Left lung (tissue), 10 donors: Measurements from ENCODE around the gene C8G. TPM values are rescaled to one million over a fixed set of nuclear protein-coding genes. Genes with fewer than 3 reads are reported as not detected.
A peak's percentile ranks its signal among the peaks of the same experiment; 100 is the strongest.

Source experiments
- ATAC-seq: fragments of 200-7000 bp; cut with Tn5 transposase; one replicate; pipeline ENCODE4 v1.9.1; 2020; ENCODE audit warnings: moderate library complexity
- DNase-seq, 4 donors: peaks; one replicate each; pipeline ENCODE4 v3.0.0-alpha.2; 2013 to 2020
- H3K27ac ChIP-seq, 2 donors: fragments of 200-600 bp; sonication (generic) in 1 of 2; one replicate each; pipeline versions ENCODE4 v1.5.0 to v1.8.0; 2020 to 2021
- H3K27me3 ChIP-seq, 2 donors: fragments of 200-600 bp; sonication (generic) in 1 of 2; one replicate each; pipeline versions ENCODE4 v1.5.0 to v1.8.0; 2020 to 2021
- H3K36me3 ChIP-seq, 2 donors: fragments of 200-600 bp; sonication (generic) in 1 of 2; one replicate each; pipeline versions ENCODE4 v1.5.0 to v1.8.0; 2020 to 2021
- H3K4me1 ChIP-seq, 2 donors: fragments of 200-600 bp; one replicate each; pipeline ENCODE4 v1.8.0; 2021
- H3K4me3 ChIP-seq, 2 donors: fragments of 200-600 bp; sonication (generic) in 1 of 2; one replicate each; pipeline versions ENCODE4 v1.5.0 to v1.8.0; 2020 to 2021; ENCODE audit warnings: mild to moderate bottlenecking in 1 of 2
- H3K9me3 ChIP-seq, 2 donors: fragments of 200-600 bp; sonication (generic) in 1 of 2; one replicate each; pipeline versions ENCODE4 v1.5.0 to v1.8.0; 2020 to 2021
- CTCF ChIP-seq, 2 donors: fragments of 200-600 bp; sonication (generic) in 1 of 2; IDR thresholded peaks; one replicate each; pipeline versions ENCODE4 v1.5.0 to v1.8.0; 2021; ENCODE audit warnings: antibody characterized with exemption in 2 of 2
- intact Hi-C, 2 donors: fragments of 100-400 bp; cut with DNase I; formaldehyde crosslinking; loops; one replicate each; pipeline versions ENCODE4 v1.11.2 to v1.14.2; 2022
- polyA plus RNA-seq, 6 donors: library from polyadenylated mRNA; unstranded; fragments of 120-200 nt; gene quantifications; one replicate each; pipeline ENCODE4 v1.2.1, GENCODE V29; 2013; ENCODE audit not compliant: insufficient read length in 6 of 6
- total RNA-seq, 2 donors: library from RNA; stranded (reverse); fragmentation: NEBNext Ultra II Directional; extraction: Animal tissue kit (Norgen Biotek cat#: 25700); gene quantifications; one replicate each; pipeline ENCODE4 v1.2.1, GENCODE V29; 2021
- donor health status: DM: no; HTN: yes; CAD: no.
- donor health status: DM: no; HTN: no; CAD: no.

C8G gene
- total and polyA plus RNA-seq, 8 donors, result 0.47 to 1.2 (median 0.85) TPM

GRCh38 chr9:136939996-136940525, 5.0 kb upstream of the C8G start:
- ATAC-seq (no peak), DNase-seq (peak in 1 of 4 donors; percentile 25)
- intact Hi-C loops, result loop anchor here in 1 of 2 donors (10.0 kb wide), 1 partner anchor 85 kb away; the partner anchor contains the start of gene MAMDC4
- H3K4me1 ChIP-seq, result peaks cover 2 to 30% of the 10 kb centered on the region in 2 donors
- TF ChIP-seq CTCF (IDR thresholded peaks at IDR 0.05), result no peak
- H3K9me3 ChIP-seq, result no peaks in the 10 kb centered on the region
- H3K4me3 ChIP-seq, result no peak overlapping the region
- peaks cover 0 to 54% of the 10 kb centered on the region in 2 donors for H3K36me3 ChIP-seq
- H3K27ac ChIP-seq, result no peak overlapping the region
- H3K27me3 ChIP-seq, result no peaks in the 10 kb centered on the region

- no peaks in the 10 kb centered on the region for H3K27me3 ChIP-seq
- H3K4me3 ChIP-seq, result no peak overlapping the region
- DNase-seq, result peak in 2 of 4 donors; percentile 27 to 79
- no peak overlapping the region for H3K27ac ChIP-seq
- intact Hi-C loops, result no loop called here
- H3K4me1 ChIP-seq, result peaks cover 2 to 27% of the 10 kb centered on the region in 2 donors
- H3K9me3 ChIP-seq, result no peaks in the 10 kb centered on the region
- TF ChIP-seq CTCF (IDR thresholded peaks at IDR 0.05), result no peak
- no peak for ATAC-seq
- H3K36me3 ChIP-seq, result peaks cover 0 to 54% of the 10 kb centered on the region in 2 donors
Measured at GRCh38 chr9:136940526-136941230, 4.4 kb upstream of the C8G start.

- no peak for ATAC-seq
- peak in 2 of 4 donors; percentile 31 to 79 for DNase-seq
- Histone ChIP-seq H3K27me3 (no peaks in the 10 kb centered on the region), H3K27ac (no peak overlapping the region), H3K9me3 (no peaks in the 10 kb centered on the region), H3K4me1 (peaks cover 2 to 24% of the 10 kb centered on the region in 2 donors), H3K4me3 (no peak overlapping the region), H3K36me3 (peaks cover 0 to 54% of the 10 kb centered on the region in 2 donors)
- intact Hi-C loops, result no loop called here
- no peak for TF ChIP-seq CTCF (IDR thresholded peaks at IDR 0.05)
Measured at GRCh38 chr9:136941231-136942111, 3.6 kb upstream of the C8G start.

- H3K9me3 ChIP-seq, result no peaks in the 10 kb centered on the region
- DNase-seq (peak in 2 of 4 donors; percentile 30 to 76), ATAC-seq (no peak)
- H3K4me3 ChIP-seq, result peak overlapping the region in 1 of 2 donors; percentile 98
- TF ChIP-seq CTCF (IDR thresholded peaks at IDR 0.05), result no peak
- intact Hi-C loops, result no loop called here
- H3K4me1 ChIP-seq, result peaks cover 2 to 24% of the 10 kb centered on the region in 2 donors
- H3K36me3 ChIP-seq, result peaks cover 0 to 54% of the 10 kb centered on the region in 2 donors
- H3K27me3 ChIP-seq, result no peaks in the 10 kb centered on the region
- no peak overlapping the region for H3K27ac ChIP-seq
Measured at GRCh38 chr9:136942112-136942880, 2.7 kb upstream of the C8G start.
